Transverse colon (tissue), 4 donors: Measurements from ENCODE around the gene SPATC1L. TPM values are rescaled to one million over a fixed set of nuclear protein-coding genes. Genes with fewer than 3 reads are reported as not detected.

Source experiments
- DNase-seq: peaks from one replicate; pipeline ENCODE4 v3.0.0-alpha.2; 2019
- H3K27ac ChIP-seq, 4 donors: fragments of 200-600 bp; sonication (generic); 2 replicates each; pipeline ENCODE4 v1.5.1; 2016 to 2018; ENCODE audit warnings: inconsistent platforms in 4 of 4
- H3K27me3 ChIP-seq: fragments of 200-600 bp; sonication (generic); 2 replicates; pipeline ENCODE4 v1.5.1; 2017; ENCODE audit warnings: inconsistent platforms
- H3K36me3 ChIP-seq, 4 donors: fragments of 200-600 bp; sonication (generic); 2 replicates each; pipeline ENCODE4 v1.5.1; 2017 to 2019; ENCODE audit warnings: inconsistent platforms in 4 of 4
- H3K4me1 ChIP-seq, 4 donors: fragments of 200-600 bp; sonication (generic); 2 replicates each; pipeline ENCODE4 v1.5.1; 2017 to 2020; ENCODE audit warnings: inconsistent platforms in 4 of 4
- H3K4me3 ChIP-seq, 4 donors: fragments of 200-600 bp; sonication (generic); 1 replicate in 1 of 4; 2 replicates in 3 of 4; pipeline versions ENCODE4 v1.5.1 to v1.6.1; 2017 to 2019; ENCODE audit warnings: inconsistent platforms in 4 of 4
- H3K9me3 ChIP-seq, 2 donors: fragments of 200-600 bp; sonication (generic); 2 replicates each; pipeline ENCODE4 v1.5.1; 2017 to 2019; ENCODE audit warnings: inconsistent platforms in 2 of 2
- CTCF ChIP-seq, 5 experiments: fragments of 200-600 bp in 3 of 5; fragments of 450-650 bp in 2 of 5; sonication (generic) in 3 of 5; IDR thresholded peaks; 1 replicate in 2 of 5; 2 replicates in 3 of 5; pipeline ENCODE4 v1.5.1; 2016 to 2017; ENCODE audit warnings: antibody characterized with exemption in 5 of 5, inconsistent platforms in 3 of 5, mild to moderate bottlenecking in 2 of 5, moderate library complexity in 1 of 5
- EP300 ChIP-seq: sonication (generic); formaldehyde crosslinking; IDR thresholded peaks from one replicate; pipeline ENCODE4 v1.6.1; 2017; ENCODE audit warnings: antibody characterized with exemption, low read depth
- POLR2A ChIP-seq: fragments of 450-650 bp; IDR thresholded peaks from one replicate; pipeline ENCODE4 v1.6.1; 2016; ENCODE audit warnings: antibody characterized with exemption, mild to moderate bottlenecking, moderate library complexity
- POLR2AphosphoS5 ChIP-seq, 3 donors: sonication (generic); formaldehyde crosslinking; IDR thresholded peaks; one replicate each; pipeline ENCODE4 v1.6.1; 2016; ENCODE audit warnings: antibody characterized with exemption in 3 of 3
- WGBS, 2 donors: methylation state at CpG; one replicate each; pipeline ENCODE4 v1.1.5; 2018; ENCODE audit warnings: low coverage in 1 of 2; 5-methylcytosine and 5-hydroxymethylcytosine counted together
- in situ Hi-C, 4 donors: fragments of 200-750 bp; cut with MboI; loops; one replicate each; pipeline versions ENCODE4 v1.15.0 to v1.15.1; 2017; ENCODE audit warnings: low sequenced_read_pairs in 3 of 4, low pct_ligation_motif_present in 1 of 4, low pct_unique_long_range_greater_than_20kb in 1 of 4
- intact Hi-C: fragments of 100-400 bp; cut with DNase I; formaldehyde crosslinking; loops from one replicate; pipeline ENCODE4 v1.15.1; 2023; ENCODE audit warnings: low total_unique reads
- total RNA-seq, 4 donors: library from RNA; depleted of rRNA; stranded (reverse); fragments of >200 nt; gene quantifications; one replicate each; pipeline ENCODE4 v1.1.0, GENCODE V29; 2016

SPATC1L gene
- 10 to 100 TPM in 1 of 4 donors, 1 to 10 TPM in 2, not detected in 1; 1.2 to 11.0 (median 8.5) TPM for total RNA-seq

GRCh38 chr21:46183910-46184624 lies at the start of gene SPATC1L:
SPATC1L (minus strand) TSS chr21:46184459; CDS start chr21:46182816, 1,643 bp downstream.
- intact Hi-C loops, result no loop called here
- TF ChIP-seq EP300 (no peak), POLR2A (no peak), CTCF (IDR thresholded peaks at IDR 0.05) (no peak), POLR2AphosphoS5 (IDR thresholded peaks at IDR 0.05) (no peak)

GRCh38 chr21:46229923-46230260 lies 45.6 kb upstream of the SPATC1L start:
- Histone ChIP-seq H3K27me3 (no peaks in the 10 kb centered on the region), H3K27ac (peak overlapping the region in 3 of 4 donors; percentile 67 to 93 (median 81)), H3K36me3 (peaks cover 0 to 10% (median 2%) of the 10 kb centered on the region in 4 donors), H3K4me3 (peak overlapping the region in 3 of 4 donors; percentile 48 to 94 (median 66)), H3K9me3 (no peaks in the 10 kb centered on the region), H3K4me1 (peaks cover 14 to 29% (median 23%) of the 10 kb centered on the region in 4 donors)
- intact Hi-C loops, result loop anchor here (2.0 kb wide), 1 partner anchor 259 kb away; no protein-coding TSS in a partner anchor
- TF ChIP-seq EP300, result no peak
- no peak for TF ChIP-seq POLR2AphosphoS5 (IDR thresholded peaks at IDR 0.05)
- TF ChIP-seq POLR2A, result no peak
- no peak for TF ChIP-seq CTCF (IDR thresholded peaks at IDR 0.05)
- in situ Hi-C loops, result no loop called here
- DNase-seq, result no peak
- WGBS, 2 donors, result 69 to 87% methylated on average over 2 to 6 of the region's 6 CpGs

More at GRCh38 chr21:46183910-46184624, at the start of gene SPATC1L:
- Histone ChIP-seq H3K4me1 (peaks cover 0 to 12% (median 8%) of the 10 kb centered on the region in 4 donors), H3K27ac (peak within 1 kb of the TSS; percentile 61 to 91 (median 86)), H3K9me3 (no peaks in the 10 kb centered on the region), H3K27me3 (no peaks in the 10 kb centered on the region), H3K36me3 (no peaks in the 10 kb centered on the region), H3K4me3 (peak within 1 kb of the TSS; percentile 39 to 65 (median 46))
- in situ Hi-C loops, result no loop called here
- peak; percentile 66 for DNase-seq
- WGBS, 2 donors, result 40% methylated on average over 2 of the region's 24 CpGs; no CpG with 5 or more reads in 1 of the 2 donors

DNA sequence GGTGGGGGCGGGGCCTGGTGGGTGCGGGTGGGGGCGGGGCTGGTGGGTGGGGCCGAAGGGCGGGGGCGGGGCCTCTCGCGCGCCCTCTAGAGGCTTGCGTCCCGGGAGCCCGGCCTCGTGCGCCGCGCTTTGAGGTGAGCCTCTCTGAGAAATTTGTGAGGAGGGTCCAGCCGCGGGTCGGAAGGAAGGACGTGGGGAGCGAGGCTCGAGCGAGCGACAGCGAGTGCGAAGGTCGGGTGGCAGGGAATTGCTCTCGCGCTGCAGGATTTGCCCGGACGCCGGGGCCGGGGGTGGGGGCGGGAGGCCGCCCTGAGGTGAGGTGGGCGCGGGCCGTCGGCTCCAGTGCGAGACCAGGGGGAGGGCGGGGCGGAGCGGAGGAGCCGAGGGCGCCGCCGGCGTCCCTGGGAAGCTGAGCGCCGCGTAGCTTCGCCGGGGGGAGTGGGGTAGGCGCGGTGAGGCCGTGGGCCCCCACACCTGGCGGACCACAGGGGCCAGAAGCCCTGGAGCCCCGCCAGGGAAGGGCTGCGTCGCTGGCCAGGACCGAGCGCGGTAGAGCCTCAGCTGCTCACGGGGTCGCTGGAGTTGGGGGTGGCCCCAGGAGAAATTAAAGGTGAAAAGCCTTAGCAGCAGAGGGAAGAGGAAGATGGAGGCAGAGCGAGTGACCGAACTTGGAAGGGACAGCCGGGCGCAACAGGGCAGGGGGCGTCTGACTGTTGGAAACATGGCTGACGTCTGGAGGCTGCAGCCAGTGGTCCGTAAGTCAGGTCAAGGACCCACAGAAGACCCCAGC lies 45.1 kb upstream of the SPATC1L start:
- Histone ChIP-seq H3K27me3 (no peaks in the 10 kb centered on the region), H3K4me3 (peak overlapping the region; percentile 48 to 94 (median 75)), H3K9me3 (no peaks in the 10 kb centered on the region), H3K27ac (peak overlapping the region; percentile 67 to 93 (median 86)), H3K4me1 (peaks cover 14 to 29% (median 23%) of the 10 kb centered on the region in 4 donors), H3K36me3 (peaks cover 0 to 5% (median 0%) of the 10 kb centered on the region in 4 donors)
- intact Hi-C loops, result loop anchor here (2.0 kb wide), 1 partner anchor 259 kb away; no protein-coding TSS in a partner anchor
- WGBS, 2 donors, result 0 to 3% methylated on average over 1 to 56 of the region's 72 CpGs
- in situ Hi-C loops, result no loop called here
- DNase-seq, result no peak
- TF ChIP-seq EP300 (no peak), CTCF (IDR thresholded peaks at IDR 0.05) (peak; percentile 25 to 73 (median 63))
